Esophagus muscularis mucosa (tissue), 4 donors: Measurements from ENCODE around the gene FBLN7.

Experiments used
- CTCF ChIP-seq, 3 experiments: fragments of 200-600 bp in 2 of 3; fragments of 450-650 bp in 1 of 3; sonication (generic) in 2 of 3; IDR thresholded peaks; one replicate each; pipeline ENCODE4 v1.5.1; 2017 to 2019; ENCODE audit warnings: antibody characterized with exemption in 3 of 3, mild to moderate bottlenecking in 2 of 3, moderate library complexity in 1 of 3
- EP300 ChIP-seq: sonication (generic); formaldehyde crosslinking; IDR thresholded peaks from one replicate; pipeline ENCODE4 v1.6.1; 2017; ENCODE audit warnings: antibody characterized with exemption
- POLR2A ChIP-seq: fragments of 450-650 bp; IDR thresholded peaks from one replicate; pipeline ENCODE4 v1.6.1; 2017; ENCODE audit warnings: antibody characterized with exemption, moderate library complexity, mild to moderate bottlenecking, low read depth
- POLR2AphosphoS5 ChIP-seq, 2 donors: sonication (generic); formaldehyde crosslinking; IDR thresholded peaks; one replicate each; pipeline ENCODE4 v1.6.1; 2017; ENCODE audit warnings: antibody characterized with exemption in 2 of 2

GRCh38 chr2:112229348-112229747, 91.2 kb downstream of the FBLN7 start:
- no peak for TF ChIP-seq CTCF (IDR thresholded peaks at IDR 0.05)
- TF ChIP-seq POLR2AphosphoS5 (IDR thresholded peaks at IDR 0.05): no peak
- no peak for TF ChIP-seq POLR2A
- no peak for TF ChIP-seq EP300
